Brain microvascular endothelial cell (primary cell): ENCODE results near the gene ADAM12.
A peak's percentile ranks its signal among the peaks of the same experiment; 100 is the strongest.
"Not testable (repeated sequence)": the region's sequence is repeated elsewhere in the genome, so short reads cannot be mapped to it uniquely, and the experiment has no call there.

ENCODE experiments used
- DNase-seq: peaks from one replicate; pipeline ENCODE4 v3.0.0-alpha.2; 2020
- H3K27ac ChIP-seq: fragments of 250-450 bp; sonication (Bioruptor Pico); 2 replicates; pipeline ENCODE4 v1.5.1; 2020; ENCODE audit warnings: mild to moderate bottlenecking, moderate library complexity
- H3K27me3 ChIP-seq: fragments of 250-450 bp; sonication (Bioruptor Pico); replicated peaks from 2 replicates; pipeline ENCODE4 v1.5.1; 2020; ENCODE audit warnings: mild to moderate bottlenecking
- H3K36me3 ChIP-seq: fragments of 250-450 bp; sonication (Bioruptor Pico); replicated peaks from 2 replicates; pipeline ENCODE4 v1.5.1; 2020; ENCODE audit warnings: mild to moderate bottlenecking
- H3K4me3 ChIP-seq: 2 replicates; pipeline ENCODE4 v1.5.1; 2011; ENCODE audit warnings: low read depth, mild to moderate bottlenecking, control low read depth, low read length, moderate library complexity
- CTCF ChIP-seq: IDR thresholded peaks from 2 replicates; pipeline ENCODE4 v1.5.1; 2011; ENCODE audit warnings: low read depth, mild to moderate bottlenecking, moderate library complexity, low read length, control low read depth, inconsistent platforms; ENCODE audit errors: missing control alignments
- in situ Hi-C: cut with HindIII; loops from 2 replicates; pipeline ENCODE4 v1.10.0; 2017; ENCODE audit warnings: low sequenced_read_pairs, low pct_ligation_motif_present

ADAM12 gene

GRCh38 chr10:126349101-126349500 lies 39.2 kb downstream of the ADAM12 start:
- no peak for DNase-seq
- in situ Hi-C loops, result no loop called here
- H3K4me3 ChIP-seq, result no peak overlapping the region
- TF ChIP-seq CTCF, result no peak
- no peak overlapping the region for H3K27ac ChIP-seq
- no peaks in the 10 kb centered on the region for H3K36me3 ChIP-seq
- H3K27me3 ChIP-seq, result no peaks in the 10 kb centered on the region

GRCh38 chr10:126343496-126343895 lies 44.8 kb downstream of the ADAM12 start:
- H3K27me3 ChIP-seq, H3K4me3 ChIP-seq, H3K27ac ChIP-seq, in situ Hi-C loops, H3K36me3 ChIP-seq, DNase-seq: not testable (repeated sequence)

GRCh38 chr10:126342680-126343079 lies 45.6 kb downstream of the ADAM12 start:
- in situ Hi-C loops, result no loop called here
- no peak for TF ChIP-seq CTCF
- Histone ChIP-seq H3K36me3 (no peaks in the 10 kb centered on the region), H3K4me3 (no peak overlapping the region), H3K27me3 (no peaks in the 10 kb centered on the region), H3K27ac (no peak overlapping the region)
- no peak for DNase-seq

- in situ Hi-C loops, result no loop called here
- Histone ChIP-seq H3K4me3 (no peak overlapping the region), H3K27me3 (no peaks in the 10 kb centered on the region), H3K36me3 (no peaks in the 10 kb centered on the region), H3K27ac (no peak overlapping the region)
- DNase-seq, result no peak
- no peak for TF ChIP-seq CTCF
These were observed 46.8 kb downstream of the ADAM12 start for GRCh38 chr10:126341491-126341890.

- H3K36me3 ChIP-seq, result no peaks in the 10 kb centered on the region
- no peak for TF ChIP-seq CTCF
- H3K27me3 ChIP-seq, result no peaks in the 10 kb centered on the region
- no peak for DNase-seq
- no peak overlapping the region for H3K4me3 ChIP-seq
- H3K27ac ChIP-seq, result no peak overlapping the region
- in situ Hi-C loops, result no loop called here
These were observed 50.9 kb downstream of the ADAM12 start for GRCh38 chr10:126337251-126337810.

- Histone ChIP-seq H3K27ac (no peak overlapping the region), H3K36me3 (no peaks in the 10 kb centered on the region), H3K27me3 (no peaks in the 10 kb centered on the region), H3K4me3 (no peak overlapping the region)
- DNase-seq, result peak; percentile 43
- in situ Hi-C loops, result no loop called here
- no peak for TF ChIP-seq CTCF
These were observed 51.5 kb downstream of the ADAM12 start for GRCh38 chr10:126336801-126337200.
